HL-60 (cell line): ENCODE measurements around the gene SCUBE1.

Experiments
- CTCF ChIP-seq: IDR thresholded peaks from one replicate; pipeline ENCODE4 v1.5.1; 2011; ENCODE audit warnings: low read length, control low read depth, inconsistent platforms; ENCODE audit not compliant: insufficient read depth
- POLR2AphosphoS5 ChIP-seq: IDR thresholded peaks from 2 replicates; pipeline ENCODE4 v1.6.1; 2012; ENCODE audit warnings: low read depth
- SPI1 ChIP-seq: IDR thresholded peaks from 2 replicates; pipeline ENCODE4 v1.6.1; 2012; ENCODE audit warnings: low read depth, mild to moderate bottlenecking, borderline replicate concordance

GRCh38 chr22:43209523-43209890 is 133.7 kb downstream of the SCUBE1 start:
- no peak for TF ChIP-seq CTCF
- no peak for TF ChIP-seq POLR2AphosphoS5
- TF ChIP-seq SPI1, result no peak
